Ovary (tissue), 9 donors: ENCODE data around the gene PRDX5. TPM values are rescaled to one million over a fixed set of nuclear protein-coding genes. Genes with fewer than 3 reads are reported as not detected.
"Not testable (repeated sequence)": the region's sequence is repeated elsewhere in the genome, so short reads cannot be mapped to it uniquely, and the experiment has no call there.

Experiments
- DNase-seq, 5 donors: peaks; one replicate each; pipeline ENCODE4 v3.0.0-alpha.2; 2019 to 2020
- H3K27ac ChIP-seq, 2 donors: fragments of 200-600 bp; one replicate each; pipeline versions ENCODE4 v1.5.1 to v1.8.0; 2019 to 2022
- H3K27me3 ChIP-seq: fragments of 200-600 bp; one replicate; pipeline ENCODE4 v1.8.0; 2022
- H3K36me3 ChIP-seq: fragments of 200-600 bp; sonication (generic); one replicate; pipeline ENCODE4 v1.5.1; 2019
- H3K4me1 ChIP-seq: one replicate; pipeline ENCODE4 v1.8.1; 2013; ENCODE audit warnings: mild to moderate bottlenecking, moderate library complexity; ENCODE audit not compliant: insufficient read depth
- H3K4me3 ChIP-seq: fragments of 200-600 bp; sonication (generic); one replicate; pipeline ENCODE4 v1.5.1; 2017
- H3K9me3 ChIP-seq, 2 donors: fragments of 200-600 bp in 1 of 2; sonication (generic) in 1 of 2; one replicate each; pipeline versions ENCODE4 v1.5.1 to v1.8.1; 2013 to 2019; ENCODE audit warnings: mild to moderate bottlenecking in 1 of 2, moderate library complexity in 1 of 2
- CTCF ChIP-seq, 3 donors: fragments of 450-650 bp in 2 of 3; fragments of 200-600 bp in 1 of 3; IDR thresholded peaks; one replicate each; pipeline versions ENCODE4 v1.5.1 to v1.8.0; 2016 to 2022; ENCODE audit warnings: antibody characterized with exemption in 3 of 3, mild to moderate bottlenecking in 1 of 3
- EP300 ChIP-seq: sonication (generic); formaldehyde crosslinking; IDR thresholded peaks from one replicate; pipeline ENCODE4 v1.6.1; 2017; ENCODE audit warnings: antibody characterized with exemption
- POLR2A ChIP-seq: fragments of 450-650 bp; IDR thresholded peaks from one replicate; pipeline ENCODE4 v1.6.1; 2017; ENCODE audit warnings: antibody characterized with exemption, mild to moderate bottlenecking, moderate library complexity
- WGBS, 3 donors: extraction: QIAGEN DNeasy Blood & Tissue Kit in 1 of 3; methylation state at CpG; one replicate each; pipeline versions ENCODE4 v1.1.5 to v1.1.7; 2013 to 2017; 5-methylcytosine and 5-hydroxymethylcytosine counted together
- intact Hi-C, 4 donors: fragments of 100-400 bp; cut with DNase I; formaldehyde crosslinking; loops; one replicate each; pipeline versions ENCODE4 v1.11.0 to v1.15.1; 2022 to 2023
- polyA plus RNA-seq, 2 donors: library from polyadenylated mRNA; stranded (reverse); fragments of 200-250 nt in 1 of 2; fragments of 350-450 nt in 1 of 2; fragmentation: Illumina TruSeq in 1 of 2; extraction: RNeasy Lipid Tissue Mini Kit (QIAGEN cat#74804) in 1 of 2; gene quantifications; one replicate each; pipeline ENCODE4 v1.2.3, GENCODE V29; 2013 to 2014
- total RNA-seq, 7 donors: library from RNA; depleted of rRNA in 2 of 7; stranded (reverse); fragments of >200 nt in 2 of 7; fragmentation: NEBNext Ultra II Directional in 3 of 7; extraction: Animal tissue kit (Norgen Biotek cat#: 25700) in 3 of 7; gene quantifications; one replicate each; pipeline versions ENCODE4 v1.1.0 to v1.2.4, GENCODE V29; 2016 to 2023
- donor health status: DM: no; HTN: no; CAD: no; lungs with moderate emphysema.
- donor health status: DM: no; HTN: no; CAD: no.
- donor health status: Bipolar disorder and iron deficiency.
- donor health status: DM: yes; HTN: yes; CAD: no.
- donor health status: DM: no; HTN: no; CAD: no.
- donor health status: DM: yes; HTN: yes; CAD: no.

PRDX5 gene
- total and polyA plus RNA-seq, 9 donors = 160 to 400 (median 225) TPM

- intact Hi-C loops = no loop called here
- TF ChIP-seq POLR2A = no peak
- TF ChIP-seq CTCF (IDR thresholded peaks at IDR 0.05) = no peak
- no peak for TF ChIP-seq EP300
- whole genome bisulfite sequencing, 3 donors = 87 to 91% (median 91%) methylated on average over 5 of the region's 5 CpGs
Measured at GRCh38 chr11:64321533-64321932, 3.6 kb downstream of the PRDX5 start.

GRCh38 chr11:64322925-64323260 lies 5.0 kb downstream of the PRDX5 start:
- H3K27ac ChIP-seq = no peak overlapping the region
- no peak overlapping the region for H3K4me3 ChIP-seq
- no peaks in the 10 kb centered on the region for H3K36me3 ChIP-seq
- H3K4me1 ChIP-seq = peaks cover 7% of the 10 kb centered on the region
- WGBS, 3 donors = 73 to 81% (median 74%) methylated on average over 7 of the region's 7 CpGs
- TF ChIP-seq POLR2A = no peak
- TF ChIP-seq CTCF (IDR thresholded peaks at IDR 0.05) = no peak
- no peak for TF ChIP-seq EP300
- H3K9me3 ChIP-seq = no peaks in the 10 kb centered on the region
- DNase-seq = peak in 1 of 5 donors; percentile 35
- intact Hi-C loops = no loop called here
- H3K27me3 ChIP-seq = no peaks in the 10 kb centered on the region

More at GRCh38 chr11:64321533-64321932, 3.6 kb downstream of the PRDX5 start:
- H3K4me1 ChIP-seq = peaks cover 9% of the 10 kb centered on the region
- no peaks in the 10 kb centered on the region for H3K27me3 ChIP-seq
- H3K9me3 ChIP-seq = no peaks in the 10 kb centered on the region
- peak in 1 of 5 donors; percentile 30 for DNase-seq
- no peak overlapping the region for H3K27ac ChIP-seq
- no peaks in the 10 kb centered on the region for H3K36me3 ChIP-seq
- no peak overlapping the region for H3K4me3 ChIP-seq

- Histone ChIP-seq H3K9me3 (no peaks in the 10 kb centered on the region), H3K36me3 (no peaks in the 10 kb centered on the region), H3K4me3 (no peak overlapping the region), H3K27ac (no peak overlapping the region), H3K27me3 (no peaks in the 10 kb centered on the region), H3K4me1 (peaks cover 7% of the 10 kb centered on the region)
- DNase-seq = peak in 1 of 5 donors; percentile 31
- intact Hi-C loops = no loop called here
- TF ChIP-seq POLR2A (no peak), EP300 (no peak), CTCF (IDR thresholded peaks at IDR 0.05) (no peak)
- 51 to 64% (median 54%) methylated on average over 5 of the region's 5 CpGs for WGBS, 3 donors
Measured at GRCh38 chr11:64323373-64323772, 5.5 kb downstream of the PRDX5 start.

- H3K27ac ChIP-seq, H3K36me3 ChIP-seq, intact Hi-C loops, H3K4me3 ChIP-seq, H3K9me3 ChIP-seq, H3K4me1 ChIP-seq, H3K27me3 ChIP-seq, DNase-seq: not testable (repeated sequence)
- 69 to 88% (median 73%) methylated on average over 4 of the region's 4 CpGs for WGBS, 3 donors
Measured at GRCh38 chr11:64323984-64324383, 6.1 kb downstream of the PRDX5 start.

- Histone ChIP-seq H3K27me3 (no peaks in the 10 kb centered on the region), H3K27ac (no peak overlapping the region), H3K4me1 (peaks cover 6% of the 10 kb centered on the region), H3K36me3 (no peaks in the 10 kb centered on the region), H3K9me3 (no peaks in the 10 kb centered on the region), H3K4me3 (no peak overlapping the region)
- DNase-seq = no peak
- intact Hi-C loops = no loop called here
- TF ChIP-seq POLR2A = no peak
- no peak for TF ChIP-seq CTCF (IDR thresholded peaks at IDR 0.05)
- TF ChIP-seq EP300 = no peak
- 76 to 84% (median 77%) methylated on average over 11 of the region's 11 CpGs for WGBS, 3 donors
Measured at GRCh38 chr11:64324692-64325469, 7.0 kb downstream of the PRDX5 start.
